HG02623 (cell line): ENCODE data around the gene SEMA4G.

Source experiments
- ATAC-seq: cut with Tn5 transposase; IDR thresholded peaks from one replicate; pipeline ENCODE4 v1.9.1; 2021; ENCODE audit warnings: moderate library complexity; ENCODE audit not compliant: unreplicated experiment

Gene SEMA4G

DNA sequence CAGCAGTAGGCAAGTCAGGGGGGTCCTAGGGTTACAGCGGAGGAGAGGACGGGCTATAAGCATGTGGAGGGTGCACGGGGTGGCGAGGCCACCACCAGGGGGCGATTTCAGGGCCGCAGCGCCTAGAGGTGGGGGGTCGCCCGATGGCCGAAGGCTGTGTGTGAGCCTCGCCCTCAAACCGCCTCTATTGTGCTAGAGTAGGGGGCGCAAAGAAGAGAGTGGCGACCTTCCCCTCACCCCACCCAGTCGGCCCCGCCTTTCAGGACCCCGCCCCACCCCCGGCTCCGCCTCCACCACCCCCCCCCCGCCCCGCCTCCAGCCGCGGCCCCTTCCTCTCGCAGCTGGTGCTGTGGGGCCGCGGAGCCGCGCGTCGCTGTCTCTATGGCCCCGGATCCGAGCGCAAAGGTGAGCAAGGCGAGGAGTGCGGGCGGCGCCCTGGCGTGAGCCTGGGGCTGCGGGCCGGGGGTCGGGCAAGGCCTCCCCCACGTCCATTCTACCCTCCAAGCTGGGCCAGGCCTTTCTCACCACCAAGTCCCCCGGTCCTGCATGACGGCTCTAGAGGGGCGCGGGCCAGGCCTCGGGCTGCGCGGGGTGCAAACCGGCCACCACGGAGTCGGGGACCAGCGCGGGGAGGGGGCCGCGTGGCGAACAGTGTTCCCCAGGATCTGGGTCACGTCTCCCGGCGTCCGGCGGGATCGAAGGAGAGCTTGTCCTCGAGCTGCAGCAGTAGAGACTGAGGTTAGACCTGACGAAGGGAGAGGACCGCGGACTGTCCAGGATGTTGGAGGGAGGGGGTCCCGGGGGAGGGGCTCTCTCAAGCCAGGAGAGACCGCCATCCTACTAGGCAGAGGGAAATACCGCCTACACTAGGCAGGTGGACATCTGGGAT, at the start of gene SEMA4G:
TSS of gene SEMA4G (plus strand) at position 318 of the 889 bp plus-strand sequence. CDS start 3,409 bp downstream, outside the sequence.
- no peak for ATAC-seq

DNA sequence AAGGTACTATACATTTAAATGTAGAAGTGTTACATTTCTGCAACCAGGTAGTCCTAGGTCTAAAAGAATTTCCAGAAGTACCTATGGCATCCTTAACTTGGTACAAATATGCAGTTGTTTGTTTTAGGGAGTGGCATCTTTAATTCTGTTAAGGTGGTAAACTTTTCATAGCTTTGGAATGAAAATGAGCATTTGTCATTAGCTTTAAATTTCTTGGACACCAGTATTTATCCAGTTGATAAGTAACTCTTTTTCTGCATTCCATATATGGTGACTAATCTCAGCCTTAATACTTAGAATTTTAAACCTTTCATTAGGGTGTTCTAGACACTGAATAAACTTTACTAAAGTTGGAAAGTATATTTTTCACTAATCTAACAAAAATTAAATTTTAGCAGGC, 45.7 kb upstream of the SEMA4G start:
- no peak for ATAC-seq

- ATAC-seq, result no peak
Observed at GRCh38 chr10:100927266-100927665, 42.0 kb upstream of the SEMA4G start.

DNA sequence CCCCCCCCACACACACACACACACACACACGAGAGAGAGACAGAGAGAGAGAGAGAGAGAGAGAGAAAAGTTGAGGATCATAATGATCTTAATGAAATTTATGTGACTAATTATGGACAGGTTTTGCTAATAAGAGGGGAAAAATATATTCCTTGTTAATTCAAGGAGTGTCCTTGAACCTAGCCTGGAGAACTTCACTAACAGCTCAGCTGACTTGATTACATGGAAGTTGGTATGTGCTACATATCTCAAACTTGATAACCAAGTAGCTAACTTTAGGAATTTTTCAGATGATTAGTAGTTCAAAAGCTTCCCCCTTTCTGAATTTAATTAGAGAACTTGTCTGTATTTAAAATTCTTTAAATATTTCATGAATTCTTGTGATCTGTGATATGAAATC, 41.3 kb upstream of the SEMA4G start:
- ATAC-seq, result no peak

- ATAC-seq, result no peak
Observed at GRCh38 chr10:100930368-100930767, 38.9 kb upstream of the SEMA4G start.

GRCh38 chr10:100934084-100934659, 35.1 kb upstream of the SEMA4G start:
- ATAC-seq, result no peak

GRCh38 chr10:100939763-100940344, 29.4 kb upstream of the SEMA4G start:
- ATAC-seq, result no peak

- ATAC-seq, result no peak
Observed at GRCh38 chr10:100942229-100942628, 27.1 kb upstream of the SEMA4G start.

- no peak for ATAC-seq
Observed at GRCh38 chr10:100943508-100943907, 25.8 kb upstream of the SEMA4G start.

DNA sequence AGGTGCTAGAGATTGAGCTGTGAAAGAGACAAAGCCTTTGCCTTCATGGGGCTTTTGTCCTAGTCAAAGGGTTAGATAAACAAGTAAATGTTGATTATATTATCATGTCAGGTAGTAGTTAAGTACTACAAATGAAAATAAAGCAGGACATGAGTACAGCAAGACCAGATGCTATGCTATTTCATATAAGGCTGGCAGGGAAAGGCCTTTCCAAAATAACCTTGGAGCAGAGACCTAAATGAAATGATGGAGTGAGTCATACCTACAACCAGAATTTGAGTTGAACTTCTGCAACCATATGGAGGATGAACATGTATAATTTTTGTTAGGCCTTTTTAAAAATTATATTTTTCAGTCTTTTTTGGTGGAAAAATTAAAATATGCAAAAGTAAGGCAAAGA, 23.6 kb upstream of the SEMA4G start:
- no peak for ATAC-seq

GRCh38 chr10:100948916-100949315, 20.4 kb upstream of the SEMA4G start:
- no peak for ATAC-seq

- no peak for ATAC-seq
Observed at GRCh38 chr10:100960251-100960650, 9.1 kb upstream of the SEMA4G start.

DNA sequence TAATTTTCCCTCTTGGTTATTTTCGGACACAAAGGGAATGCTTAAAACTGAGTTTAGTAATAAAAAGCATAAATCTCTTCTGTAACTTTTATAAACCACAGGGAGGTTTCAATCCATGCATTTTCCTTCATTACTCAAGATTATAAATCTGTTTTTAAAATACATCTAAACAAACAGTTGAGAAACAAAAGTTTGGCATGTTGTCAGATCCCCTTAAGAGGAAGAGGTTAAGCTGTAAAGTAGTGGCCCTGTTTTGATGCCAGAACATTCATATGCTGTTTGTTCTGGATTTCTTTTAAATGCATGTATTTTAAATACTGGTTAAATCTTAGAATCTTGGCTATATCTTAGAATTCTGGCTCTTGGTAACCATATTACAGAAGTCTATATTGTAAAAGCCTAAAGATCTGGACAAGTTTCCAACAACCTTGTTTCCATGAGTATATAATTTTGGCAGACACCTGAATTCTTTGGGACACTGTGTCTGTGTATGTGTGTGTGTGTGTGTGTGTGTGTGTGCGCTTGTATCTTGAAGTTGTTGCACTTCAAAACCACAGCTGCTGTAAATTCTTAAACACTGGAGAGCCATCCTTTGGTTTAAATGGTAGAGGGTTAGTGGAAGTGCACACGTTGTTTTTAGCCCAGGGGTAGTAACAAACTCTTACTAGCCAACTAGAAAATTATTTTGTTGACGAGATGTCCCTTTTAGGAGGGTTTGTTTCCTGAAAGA, 6.8 kb upstream of the SEMA4G start:
- no peak for ATAC-seq

DNA sequence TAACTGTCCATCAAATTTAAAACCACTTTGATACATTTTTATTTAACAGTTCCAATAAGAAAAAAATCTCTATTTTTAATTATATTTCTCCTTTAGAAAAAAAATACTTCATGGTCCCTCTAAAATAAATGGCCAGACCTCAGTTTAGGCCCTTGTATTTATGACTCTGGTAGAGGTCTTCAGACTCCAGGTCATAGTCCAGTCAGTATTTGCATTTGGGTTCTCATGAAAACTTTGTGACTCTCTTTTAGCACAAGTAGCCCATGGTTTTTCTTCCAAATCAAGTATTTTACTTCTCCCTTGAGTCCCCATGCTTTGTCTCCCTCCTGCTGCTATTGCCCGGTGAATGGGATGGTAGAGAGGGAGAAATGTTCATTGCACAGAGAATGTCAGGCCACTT, 5.5 kb upstream of the SEMA4G start:
- ATAC-seq, result no peak

- ATAC-seq, result no peak
Observed at GRCh38 chr10:100965820-100966219, 3.5 kb upstream of the SEMA4G start.

- no peak for ATAC-seq
Observed at GRCh38 chr10:100966887-100967286, 2.4 kb upstream of the SEMA4G start.

DNA sequence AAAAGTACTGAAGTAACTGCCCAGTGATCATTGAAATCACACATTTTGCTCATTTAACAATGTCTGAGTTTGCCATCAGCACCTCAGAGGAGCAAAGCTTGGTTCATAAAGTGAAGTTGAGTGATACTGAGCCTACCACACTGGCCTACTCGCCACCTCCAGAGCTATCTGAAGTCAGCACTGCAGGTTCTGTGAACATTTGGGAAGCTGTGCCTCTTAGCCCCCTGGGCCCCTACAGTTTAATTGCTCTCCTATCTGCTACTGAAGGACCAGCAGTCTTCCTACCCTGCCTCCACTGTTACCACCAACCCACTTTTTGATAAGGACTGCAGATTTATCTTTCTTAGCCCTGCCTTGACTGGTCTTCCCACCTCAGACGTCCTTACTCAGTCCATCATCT, 2.0 kb upstream of the SEMA4G start:
- no peak for ATAC-seq

GRCh38 chr10:100968062-100968736, 1.1 kb upstream of the SEMA4G start:
- ATAC-seq, result no peak

DNA sequence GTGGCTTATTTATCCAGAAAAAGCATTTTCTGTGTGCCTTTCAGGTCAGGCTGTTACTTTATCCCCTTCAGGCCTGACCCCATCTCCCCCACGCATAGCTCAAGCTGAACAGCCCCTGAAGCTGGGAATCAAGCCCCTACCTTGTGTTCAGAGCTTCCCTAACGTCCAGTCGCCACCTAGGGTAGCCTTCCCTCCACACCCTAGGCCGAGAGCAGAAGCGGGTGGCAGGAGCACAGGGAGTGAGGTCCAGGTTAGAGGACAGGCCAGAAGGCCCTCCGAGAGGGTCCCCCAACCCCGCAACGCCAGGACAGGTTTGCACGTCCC, 479 bp upstream of the SEMA4G start:
- no peak for ATAC-seq

- no peak for ATAC-seq
Observed at GRCh38 chr10:100970076-100970913, 991 bp downstream of the SEMA4G start.
